8988T (cell line): ENCODE data around the gene EBPL.

ENCODE experiments used
- DNase-seq: peaks from one replicate; pipeline ENCODE4 v3.0.0; 2011

Gene EBPL

DNA sequence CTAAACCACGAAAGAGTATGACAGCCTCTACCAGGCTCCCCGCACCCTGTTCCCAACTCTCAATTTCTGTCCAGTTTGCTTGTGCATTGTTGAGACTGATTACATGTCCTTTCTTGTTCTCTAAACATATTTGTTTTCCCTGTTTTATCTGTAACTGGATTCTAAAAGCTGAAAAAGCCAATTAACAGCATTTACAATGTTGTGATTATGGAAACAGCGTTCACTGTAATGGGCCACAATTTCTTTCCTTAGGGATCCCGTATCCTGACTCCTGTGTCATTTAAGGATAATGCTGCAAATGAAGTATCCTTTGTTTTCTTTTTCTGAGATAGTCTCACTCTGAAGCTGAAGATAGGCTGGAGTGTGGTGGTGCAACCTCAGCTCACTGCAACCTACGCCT, 20.5 kb downstream of the EBPL start:
- no peak for DNase-seq

DNA sequence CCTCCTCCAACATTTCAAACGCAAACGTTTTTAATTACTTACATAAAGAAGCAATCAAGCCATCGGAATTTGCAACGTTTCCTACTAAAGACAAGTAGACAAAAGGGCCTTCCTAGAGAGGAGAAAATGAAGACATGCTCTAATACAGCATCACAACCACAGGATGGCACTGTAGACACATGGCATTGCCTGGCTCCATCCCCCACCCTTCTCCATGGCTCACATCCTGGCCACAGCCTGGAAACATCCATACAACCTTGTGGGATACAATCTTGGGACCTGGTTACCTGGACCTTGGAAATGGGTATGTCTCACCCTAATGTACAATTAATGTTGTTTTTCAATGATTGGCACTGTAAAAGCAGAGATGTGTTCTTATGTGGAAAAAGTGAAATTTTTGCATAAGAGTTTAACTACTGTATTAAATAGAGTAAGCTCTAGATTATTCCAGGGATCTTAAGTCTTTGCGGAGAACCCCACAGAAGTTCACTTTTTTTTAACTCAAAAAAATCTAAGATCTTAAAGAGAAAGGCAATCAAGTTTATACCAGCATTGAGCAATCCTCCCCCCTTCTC, 21.5 kb downstream of the EBPL start:
- peak; percentile 63 for DNase-seq

DNA sequence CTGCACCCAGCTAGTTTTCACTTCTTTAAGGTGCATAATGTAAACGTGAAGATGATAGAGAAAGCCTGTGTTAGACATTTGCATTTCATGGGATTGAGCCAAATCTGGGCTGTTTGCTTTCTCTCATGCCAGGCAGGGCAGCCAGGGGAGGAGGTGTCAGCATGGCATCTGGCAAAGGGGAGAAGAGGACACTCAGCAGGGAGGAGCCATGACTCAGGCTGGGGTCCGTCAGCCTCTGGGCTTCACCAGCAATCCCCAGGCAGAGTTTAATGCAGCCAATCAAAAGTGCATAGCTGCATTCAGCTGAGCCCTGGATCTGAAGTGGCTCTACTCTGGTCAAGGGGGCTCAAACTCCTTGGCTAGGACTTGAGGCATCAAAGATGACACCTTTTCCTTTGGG, 23.5 kb downstream of the EBPL start:
- DNase-seq = no peak

DNA sequence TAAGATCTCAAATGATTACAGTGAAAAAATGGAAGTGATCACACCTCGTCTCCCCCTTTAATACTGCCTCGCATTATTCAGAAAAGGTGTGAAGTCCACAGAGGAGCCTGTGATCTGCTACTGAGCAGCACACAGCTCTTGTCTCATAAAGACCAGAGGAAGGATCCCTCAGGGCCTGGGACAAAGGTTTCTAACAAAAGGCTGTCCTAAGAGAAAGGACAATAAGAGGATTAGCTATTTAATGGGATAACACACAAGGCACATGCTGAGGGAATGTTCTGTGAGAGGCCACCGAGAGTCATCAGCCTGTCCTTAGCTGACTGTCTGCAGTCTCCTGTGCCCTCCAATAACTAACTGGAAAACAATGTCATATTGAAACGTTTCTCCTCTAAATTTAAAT, 26.7 kb downstream of the EBPL start:
- no peak for DNase-seq

DNA sequence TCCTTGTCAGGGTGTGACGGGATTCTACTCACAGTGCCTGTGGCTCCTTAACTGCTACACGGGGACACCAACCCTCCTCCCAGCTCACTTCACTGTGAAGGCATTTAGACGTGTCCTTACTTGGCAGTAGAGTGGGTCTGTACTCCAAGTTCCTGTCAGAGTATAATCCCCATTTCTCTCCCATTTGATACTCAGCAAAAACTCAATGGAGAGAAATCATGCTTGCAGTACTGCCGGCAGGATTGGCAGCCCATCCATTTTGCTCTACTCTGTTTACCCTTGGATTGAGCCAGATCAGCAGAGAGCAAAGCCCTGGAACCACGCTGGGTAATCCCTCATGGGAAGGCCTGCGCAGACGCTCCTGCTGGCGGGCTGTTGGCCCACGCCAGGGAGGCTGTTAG, 34.0 kb downstream of the EBPL start:
- no peak for DNase-seq

DNA sequence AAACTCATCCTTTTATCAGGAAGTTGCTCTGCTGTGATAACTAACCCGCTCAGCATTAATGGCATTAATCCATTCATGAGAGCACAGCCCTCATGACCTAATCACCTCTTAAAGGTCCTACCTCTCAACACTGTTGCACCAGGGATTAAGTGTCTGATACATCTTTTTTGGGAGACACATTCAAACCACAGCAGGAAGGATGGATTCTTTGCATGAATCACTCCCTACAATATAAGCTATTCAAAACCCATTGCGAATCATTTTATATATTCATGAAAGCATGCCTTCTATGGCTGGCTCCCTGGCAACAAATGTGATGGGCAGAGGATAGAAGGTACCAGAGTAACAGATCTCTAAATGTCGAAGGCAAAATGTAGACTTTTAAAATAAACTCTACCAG, 35.4 kb downstream of the EBPL start:
- DNase-seq = no peak

DNA sequence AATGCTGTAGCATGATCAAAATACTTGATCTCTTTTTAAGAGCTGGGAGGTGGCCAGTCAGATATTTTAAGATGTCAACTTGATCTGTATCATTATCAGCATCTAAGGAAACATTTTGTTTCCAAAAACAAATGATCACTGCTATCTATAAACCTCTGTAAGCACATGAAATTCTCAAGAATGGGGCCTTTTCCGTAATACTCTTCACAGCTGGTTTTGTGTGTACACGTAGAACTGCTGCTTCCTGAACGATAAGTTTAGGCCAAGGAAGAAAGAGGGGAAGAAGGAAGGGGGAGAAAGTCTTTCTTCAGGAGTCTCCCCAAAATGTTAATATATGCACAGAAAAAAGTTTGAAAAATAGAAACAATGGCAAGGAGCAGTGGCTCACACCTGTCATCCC, 37.3 kb downstream of the EBPL start:
- DNase-seq = no peak

DNA sequence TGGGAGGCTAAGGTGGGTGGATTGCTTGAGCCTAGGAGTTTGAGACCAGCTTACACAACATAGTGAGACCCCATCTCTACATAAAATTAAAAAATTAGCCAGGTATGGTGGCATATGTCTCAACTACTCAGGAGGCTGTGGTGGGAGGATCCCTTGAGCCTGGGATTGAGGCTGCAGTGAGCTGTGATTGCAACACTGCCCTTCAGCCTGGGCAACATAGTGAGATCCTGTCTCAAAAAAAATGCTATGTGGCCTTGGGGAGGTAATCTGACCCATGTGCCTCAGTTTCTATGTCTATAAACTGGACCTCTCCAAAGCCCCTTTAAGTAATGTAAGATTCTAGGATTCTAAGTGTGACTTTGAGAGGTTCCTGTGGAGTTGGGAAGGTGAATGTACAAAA, 37.8 kb downstream of the EBPL start:
- DNase-seq = no peak

DNA sequence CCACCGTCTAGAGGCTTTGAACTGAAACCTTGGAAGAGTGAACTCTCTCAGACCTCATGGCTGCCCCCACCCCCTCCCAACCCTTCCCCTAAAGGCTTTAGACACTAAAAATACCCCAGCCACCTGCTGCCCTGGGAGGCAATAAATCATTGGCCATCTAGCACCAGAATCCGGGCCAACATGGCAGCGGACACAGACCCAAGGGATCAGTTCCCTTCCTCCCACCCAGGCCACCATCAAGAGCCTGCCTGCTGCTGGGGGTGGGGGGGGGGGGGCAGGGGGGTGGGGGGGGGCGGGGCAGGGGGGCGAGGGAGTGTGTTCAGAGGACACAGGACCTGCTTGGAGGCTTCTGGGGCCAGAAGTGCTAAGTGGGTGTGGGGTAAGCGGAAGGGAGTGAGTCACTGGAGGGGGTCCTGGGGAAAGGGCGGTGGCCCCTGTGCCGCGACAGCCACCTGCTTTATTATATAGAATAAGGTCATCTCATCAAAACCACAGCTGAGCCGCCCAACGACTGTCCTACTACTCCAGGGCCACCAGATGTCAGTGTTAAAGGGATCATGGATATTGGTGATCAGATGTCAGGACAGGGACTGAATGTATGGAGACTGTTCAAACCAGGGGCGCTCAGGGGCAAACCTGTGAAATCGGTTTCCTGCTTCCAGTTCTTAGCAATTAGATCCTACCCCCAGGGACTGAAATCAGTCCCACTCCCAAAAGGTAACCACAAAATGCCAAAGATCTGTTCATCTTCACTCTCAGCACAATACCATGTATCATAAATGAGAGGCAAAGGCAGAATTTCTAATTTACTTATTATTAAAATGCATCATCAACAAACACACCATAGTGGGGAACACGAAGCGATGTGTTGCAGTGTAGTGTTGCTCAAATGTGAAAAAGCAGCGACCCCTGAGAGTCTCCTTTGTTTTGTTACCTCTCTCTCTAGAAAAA, 38.7 kb downstream of the EBPL start:
- peak; percentile 63 for DNase-seq

DNA sequence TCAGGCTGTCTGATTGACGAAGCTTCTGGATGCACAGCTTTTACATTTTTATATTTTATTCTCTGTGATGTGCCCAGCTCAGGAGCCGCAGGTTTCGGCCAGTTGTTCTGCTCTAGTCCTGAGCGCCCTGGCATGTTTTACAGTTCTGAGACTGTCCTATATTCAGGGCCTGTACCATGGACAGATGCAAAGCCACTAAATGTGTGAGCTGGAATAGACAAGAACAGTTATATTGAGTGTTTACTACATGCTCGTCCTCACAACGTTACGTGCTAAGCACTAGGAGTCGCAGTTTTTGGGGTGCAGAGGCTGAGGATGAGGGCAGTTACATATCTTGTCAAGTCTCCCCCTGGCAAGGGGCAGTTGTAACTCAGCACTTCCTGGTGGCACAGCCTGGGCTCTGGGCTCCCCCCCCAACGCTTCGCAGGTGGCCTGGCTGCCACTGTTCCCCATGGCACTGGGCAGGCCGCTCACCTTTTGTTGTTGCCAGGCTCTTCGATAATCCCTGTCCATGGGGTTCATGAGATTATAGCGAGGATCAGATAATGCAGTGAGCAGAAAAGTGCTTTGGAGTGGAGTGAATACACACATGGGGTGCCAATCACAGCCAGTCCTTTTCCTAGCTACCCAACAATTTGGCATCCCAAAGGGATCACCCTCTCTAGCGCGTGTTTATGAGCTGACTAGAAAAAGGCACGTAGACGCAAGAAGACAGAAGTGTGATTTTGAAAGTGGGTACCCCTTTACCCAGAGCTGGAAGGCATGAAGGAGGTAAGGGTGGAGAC, 39.5 kb downstream of the EBPL start:
- no peak for DNase-seq

DNA sequence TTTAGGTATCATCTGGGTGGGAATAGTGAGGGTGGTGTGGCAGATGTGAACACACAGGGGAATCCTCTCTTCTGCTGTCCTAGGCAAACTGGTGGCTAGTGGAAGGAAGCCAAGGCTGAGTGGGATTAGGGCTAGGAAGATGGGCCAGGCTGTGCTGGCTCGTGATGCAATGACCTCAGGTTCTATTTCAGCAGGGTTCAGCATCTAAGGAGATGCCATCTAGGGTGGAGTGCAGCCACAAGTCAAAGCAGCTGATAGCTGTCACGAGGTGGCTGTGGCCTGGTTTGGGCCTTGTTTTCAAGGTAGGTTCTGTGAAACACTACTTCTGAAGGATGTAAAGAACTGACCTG, 41.3 kb downstream of the EBPL start:
- no peak for DNase-seq

DNA sequence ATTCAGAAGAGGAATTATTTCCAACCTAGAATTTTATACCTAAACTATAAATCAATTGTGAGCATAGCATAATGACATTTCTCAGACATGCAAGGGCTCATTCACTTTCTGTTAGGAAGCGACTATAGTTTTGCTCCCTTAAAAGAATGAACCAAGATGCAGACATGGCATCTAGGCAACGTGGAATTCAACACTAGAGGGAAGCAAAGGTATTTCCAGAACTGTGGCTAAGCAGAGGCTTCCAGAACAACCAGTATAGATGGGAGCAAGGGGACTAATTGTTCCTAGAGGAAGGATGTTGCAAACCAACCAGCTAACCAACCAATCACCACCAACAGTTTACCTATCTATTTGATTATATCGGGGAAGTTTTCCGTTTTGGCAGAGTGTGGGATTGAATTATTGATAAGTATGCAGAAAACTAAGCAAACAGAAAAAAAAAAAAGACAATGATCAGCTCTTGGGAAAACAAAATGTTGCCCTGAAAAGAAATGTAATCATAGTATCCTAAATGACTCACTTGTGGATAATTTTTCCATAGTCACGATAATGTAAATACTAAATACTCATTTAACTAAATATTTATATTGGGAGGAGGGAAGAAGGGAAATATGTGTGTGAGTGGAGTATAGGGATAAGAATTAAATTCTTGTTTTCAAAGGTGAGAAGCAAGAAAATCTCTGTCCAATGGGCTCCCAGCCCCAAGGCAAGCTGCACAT, 41.9 kb downstream of the EBPL start:
- no peak for DNase-seq

DNA sequence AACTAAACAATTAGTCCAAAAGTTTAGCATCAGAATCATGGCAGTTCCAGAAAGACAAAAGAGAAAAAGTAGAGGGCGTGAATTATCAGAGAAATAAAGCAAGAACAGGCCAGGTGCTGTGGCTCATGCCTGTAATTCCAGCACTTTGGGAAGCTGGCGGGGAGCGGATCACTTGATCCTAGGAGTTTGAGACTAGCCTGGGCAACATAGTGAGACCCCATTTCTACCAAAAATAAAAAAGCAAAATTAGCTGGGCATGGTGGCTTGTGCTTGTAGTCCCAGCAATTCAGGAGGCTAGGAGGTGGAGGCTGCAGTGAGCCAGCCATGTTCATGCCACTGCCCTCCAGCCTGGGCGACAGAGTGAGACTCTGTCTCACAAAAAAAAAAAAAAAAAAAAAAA, 44.6 kb downstream of the EBPL start:
- no peak for DNase-seq

DNA sequence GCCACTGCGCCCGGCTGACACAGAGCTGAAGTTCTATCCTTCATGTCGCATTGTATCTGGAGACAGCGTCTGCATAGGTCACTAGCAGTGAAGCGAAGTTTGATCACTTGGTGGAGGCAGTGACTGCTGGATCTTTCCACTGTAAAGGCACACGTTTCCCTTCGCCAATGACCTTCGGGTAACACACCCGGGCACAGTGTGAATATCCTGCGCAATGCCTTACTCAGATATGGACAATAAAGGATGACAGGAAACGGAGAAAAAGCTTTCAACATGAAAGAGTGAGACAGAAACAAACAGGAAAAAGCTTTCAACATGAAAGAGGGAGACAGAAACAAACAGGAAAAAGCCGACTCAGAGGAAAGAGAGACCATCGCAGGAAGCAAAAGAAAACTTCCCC, 45.8 kb downstream of the EBPL start:
- no peak for DNase-seq

DNA sequence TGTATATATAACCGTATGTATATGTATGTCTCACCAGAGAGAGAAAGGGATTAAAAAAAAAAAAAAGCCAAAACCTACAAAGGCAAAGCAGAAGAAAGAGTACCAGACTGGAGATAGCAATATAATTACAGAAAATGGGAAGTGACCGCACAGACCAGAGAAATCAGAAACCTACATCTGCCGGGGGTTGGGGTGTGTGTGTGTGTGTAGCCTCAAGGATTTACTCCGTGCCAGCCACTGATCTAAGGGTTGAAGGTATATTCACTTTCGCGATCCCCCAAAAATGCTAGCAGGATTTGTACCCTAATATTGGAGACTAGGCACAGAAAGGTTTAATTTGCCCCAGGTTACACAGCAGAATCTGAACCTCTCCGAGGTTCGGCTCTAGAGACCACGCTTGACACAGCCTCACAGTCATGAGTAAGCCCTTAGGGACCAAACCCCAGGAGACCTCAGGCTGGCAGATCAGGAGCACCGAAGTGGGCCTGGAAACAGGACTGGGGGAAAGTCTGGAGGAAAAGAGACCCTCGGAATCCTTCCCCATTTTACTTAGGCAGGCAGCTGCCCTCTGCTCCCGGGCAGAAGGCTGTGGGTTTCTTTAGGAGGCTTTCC, 48.1 kb downstream of the EBPL start:
- no peak for DNase-seq

DNA sequence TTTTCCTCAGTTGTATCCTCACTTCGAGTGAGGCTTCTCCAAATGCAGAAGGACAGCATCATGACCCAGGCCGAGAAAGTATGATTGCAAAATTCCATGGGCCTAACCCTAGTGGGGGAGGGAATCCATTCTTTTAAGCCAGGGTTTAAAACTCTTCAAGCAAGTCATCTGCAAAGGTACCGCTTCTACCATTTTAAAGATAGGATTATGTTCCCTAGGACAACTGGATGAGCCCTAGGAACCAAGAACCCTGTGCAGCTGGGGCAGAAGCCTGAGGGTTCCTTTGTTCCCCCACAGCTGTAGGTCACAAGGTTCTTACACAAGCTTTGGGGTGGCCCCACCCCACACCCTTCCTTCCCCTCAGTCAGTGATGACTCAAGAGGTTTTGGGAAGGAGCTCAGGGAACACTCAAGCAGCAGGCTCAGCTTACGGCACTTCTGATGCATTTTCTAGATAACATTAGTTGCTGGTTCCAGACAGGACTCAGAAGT, 49.4 kb downstream of the EBPL start:
- DNase-seq = no peak

DNA sequence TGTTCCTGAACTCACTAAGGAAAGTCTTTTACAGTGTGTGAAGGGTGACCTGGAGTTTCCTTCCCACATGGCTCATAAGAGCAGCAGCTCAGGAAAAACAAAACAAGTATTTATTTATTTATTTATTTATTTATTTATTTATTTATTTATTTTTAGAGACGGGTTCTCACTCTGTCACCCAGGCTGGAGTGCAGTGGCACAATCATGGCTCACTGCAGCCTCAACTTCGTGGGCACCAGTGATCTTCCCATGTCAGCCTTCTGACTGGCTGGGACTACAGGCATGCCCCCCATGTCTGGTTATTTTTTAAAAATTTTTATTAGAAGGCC, 52.6 kb downstream of the EBPL start:
- no peak for DNase-seq

DNA sequence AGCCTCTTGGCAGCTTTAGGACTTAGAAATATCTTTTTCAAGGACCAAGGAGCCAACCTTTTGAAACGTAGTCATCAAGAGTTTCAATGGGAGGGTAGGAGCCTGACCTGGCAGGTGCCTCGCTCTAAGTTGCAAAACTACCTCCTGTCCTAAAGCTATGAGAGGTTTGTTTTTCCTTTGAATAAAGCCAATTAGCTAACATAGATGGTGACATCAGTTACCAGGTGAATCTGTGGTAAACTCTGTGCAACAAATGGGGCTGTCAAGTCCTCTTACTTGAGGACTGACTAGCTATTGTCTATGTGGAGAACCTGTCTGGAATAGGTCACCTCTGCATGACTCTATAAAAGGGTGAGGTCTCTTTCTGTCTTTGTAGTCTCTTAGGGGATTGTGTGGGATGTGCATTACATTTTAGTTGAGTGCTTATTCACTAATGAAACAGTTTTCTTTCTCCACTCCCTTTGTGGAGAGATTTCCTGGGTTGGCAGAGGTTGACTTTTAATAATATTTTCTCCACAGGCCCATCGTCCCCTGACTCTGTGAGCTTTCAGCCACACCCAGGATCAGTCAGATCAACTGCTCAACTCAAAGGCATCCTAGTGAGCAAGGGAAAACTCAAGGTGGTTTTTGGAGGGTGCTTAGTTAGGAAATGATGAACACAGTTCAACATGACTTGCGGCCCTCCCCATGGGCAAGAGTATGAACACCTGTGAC, 53.1 kb downstream of the EBPL start:
- no peak for DNase-seq

DNA sequence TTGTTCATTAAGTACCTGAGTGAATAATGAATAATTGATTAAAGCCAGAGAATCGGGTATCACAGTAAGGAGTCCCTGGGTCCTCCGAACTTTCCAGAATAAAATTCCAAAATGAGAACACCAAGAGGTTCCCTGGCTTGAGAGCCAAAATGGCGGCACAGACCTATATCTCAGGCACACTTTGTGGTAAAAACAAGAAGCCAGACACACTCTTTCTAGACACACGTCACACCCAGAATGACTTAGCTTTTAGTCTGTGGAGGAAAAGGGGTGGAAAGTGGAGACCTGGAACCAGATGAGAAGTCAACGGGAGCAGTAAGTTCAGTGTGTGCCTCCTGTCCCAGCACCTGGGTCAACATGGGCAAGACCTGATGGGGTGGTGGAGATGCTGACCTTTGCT, 54.6 kb downstream of the EBPL start:
- no peak for DNase-seq

DNA sequence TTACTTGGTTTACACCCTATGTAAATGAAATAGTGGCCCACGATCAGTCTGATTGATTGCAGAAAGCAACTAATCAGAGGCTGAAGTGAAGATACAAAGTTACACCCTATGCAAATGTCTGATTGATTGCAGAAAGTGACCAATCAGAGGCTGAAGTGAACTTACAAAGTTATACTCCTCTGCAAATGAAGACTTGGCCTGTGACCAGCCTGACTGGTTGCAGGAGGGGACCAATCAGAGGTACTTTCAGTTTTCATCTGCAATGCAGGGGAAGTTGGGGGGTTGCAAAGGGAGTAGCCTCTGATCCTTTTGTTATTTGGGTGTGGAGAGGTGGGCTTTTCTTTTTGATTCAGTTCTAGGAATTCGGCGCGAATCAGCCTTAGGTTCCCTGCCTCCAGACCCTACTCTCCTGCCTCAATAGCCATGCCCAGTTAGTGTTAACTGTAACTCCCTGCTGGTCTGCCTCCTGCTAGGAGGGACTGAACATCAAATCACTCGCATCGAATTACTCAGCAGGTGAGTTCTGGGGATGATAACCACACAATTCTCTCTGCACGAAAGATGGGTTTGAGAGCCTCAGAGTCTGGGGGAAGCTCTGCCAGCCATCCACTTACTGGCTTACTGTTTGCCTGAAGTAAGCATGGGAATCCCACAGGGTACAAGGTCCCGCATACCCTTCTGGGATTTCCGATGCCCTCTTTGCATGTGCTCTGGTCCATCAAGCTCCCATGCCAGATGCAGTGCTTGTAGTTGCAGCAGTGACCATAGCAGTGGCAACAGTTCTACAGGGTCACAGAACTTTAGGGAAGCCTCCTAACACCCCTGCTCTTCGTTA, 55.5 kb downstream of the EBPL start:
- DNase-seq = no peak

DNA sequence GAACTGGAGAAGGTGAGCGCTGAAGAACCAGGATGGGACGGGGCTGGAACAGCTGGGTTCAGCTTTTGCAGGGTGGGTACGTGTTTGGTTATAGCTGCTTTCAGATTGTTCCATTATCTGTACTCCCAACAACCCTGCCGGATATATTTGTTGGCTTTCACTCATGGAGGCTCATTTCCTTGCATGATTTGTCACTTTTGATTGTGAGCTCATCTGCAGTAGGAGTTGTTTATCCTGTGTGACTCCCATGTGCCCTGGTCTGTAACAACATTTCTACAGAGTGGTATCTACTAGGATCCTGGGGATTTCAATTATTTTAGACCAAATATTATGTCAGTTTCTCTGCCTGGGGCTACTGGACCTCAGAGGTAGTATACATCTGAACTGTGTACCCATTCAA, 57.6 kb downstream of the EBPL start:
- DNase-seq = no peak
